GM12878 (cell line): Measurements from ENCODE around the gene IL10. TPM values are rescaled to one million over a fixed set of nuclear protein-coding genes. Genes with fewer than 3 reads are reported as not detected.

Source experiments
- ATAC-seq: fragments of 200-7000 bp; cut with Tn5 transposase; 3 replicates; pipeline ENCODE4 v1.9.1; 2020; ENCODE audit warnings: mild to moderate bottlenecking, moderate library complexity
- BruUV-seq: library from RNA; stranded (reverse); fragments of 400-500 nt; replicated peaks from 2 replicates; lab custom pipeline; 2021; lab: Mats Ljungman, UMichigan
- CTCF ChIA-PET: fragments of 300-600 bp; sonication (Branson Sonifier 250); formaldehyde crosslinking; extraction: SDS; loops from one replicate; lab custom pipeline; 2021; ENCODE audit warnings: inconsistent platforms; lab: Yijun Ruan, JAX
- POLR2A ChIA-PET: fragments of 350-600 bp; formaldehyde crosslinking; extraction: SDS; loops from one replicate; lab custom pipeline; 2021; ENCODE audit warnings: inconsistent platforms; lab: Charles Lee
- RAD21 ChIA-PET: fragments of 300-600 bp; sonication (Branson Sonifier 250); formaldehyde crosslinking; loops from one replicate; lab custom pipeline; 2023; ENCODE audit warnings: antibody characterized with exemption; ENCODE audit not compliant: unreplicated experiment; lab: Charles Lee
- SMC1A ChIA-PET: fragments of 300-600 bp; sonication (Branson Sonifier 250); formaldehyde crosslinking; loops from one replicate; lab custom pipeline; 2023; ENCODE audit not compliant: unreplicated experiment, uncharacterized antibody; lab: Charles Lee
- DNase-seq: peaks from one replicate; pipeline ENCODE4 v3.0.0-alpha.2; 2011; ENCODE audit warnings: low read depth, low spot score
- FAIRE-seq: peaks from 3 replicates; lab custom pipeline; 2011; peaks lifted over from hg19 to GRCh38; lab: Jason Lieb, UNC
- H2AFZ ChIP-seq: 2 replicates; pipeline ENCODE4 v1.6.0; 2011; ENCODE audit warnings: low read depth, low read length, control low read depth; ENCODE audit not compliant: control insufficient read depth
- H3K27ac ChIP-seq: 2 replicates; pipeline ENCODE4 v1.5.1; 2011; ENCODE audit warnings: control low read depth; ENCODE audit not compliant: control insufficient read depth, insufficient read depth
- H3K27me3 ChIP-seq, 2 experiments: replicated peaks in 1 of 2; 2 replicates each; pipeline versions ENCODE4 v1.6.0 to v1.6.1; 2011; ENCODE audit warnings: low read length in 1 of 2; ENCODE audit not compliant: control insufficient read depth in 2 of 2, insufficient read depth in 2 of 2
- H3K36me3 ChIP-seq, 2 experiments: 2 replicates each; pipeline ENCODE4 v1.5.1; 2011; ENCODE audit warnings: low read length in 1 of 2; ENCODE audit not compliant: control insufficient read depth in 2 of 2, insufficient read depth in 2 of 2
- H3K4me1 ChIP-seq: 2 replicates; pipeline ENCODE4 v1.6.1; 2011; ENCODE audit warnings: mild to moderate bottlenecking, low read length, moderate library complexity, mixed read lengths; ENCODE audit not compliant: control insufficient read depth, insufficient read depth
- H3K4me2 ChIP-seq: 2 replicates; pipeline ENCODE4 v1.6.0; 2011; ENCODE audit warnings: control low read depth; ENCODE audit not compliant: control insufficient read depth, insufficient read depth
- H3K4me3 ChIP-seq: fragments of 200-600 bp; sonication (generic); 2 replicates; pipeline ENCODE4 v1.5.1; 2016
- H3K79me2 ChIP-seq: 2 replicates; pipeline ENCODE4 v1.6.0; 2011; ENCODE audit warnings: low read length; ENCODE audit not compliant: control insufficient read depth, insufficient read depth
- H3K9ac ChIP-seq: 2 replicates; pipeline ENCODE4 v1.8.0; 2011; ENCODE audit warnings: low read length, control low read depth, mixed read lengths; ENCODE audit not compliant: control insufficient read depth, insufficient read depth
- H3K9me3 ChIP-seq: replicated peaks from 3 replicates; pipeline ENCODE4 v1.5.1; 2011; ENCODE audit warnings: mild to moderate bottlenecking, low read length; ENCODE audit not compliant: control insufficient read depth, insufficient read depth
- H4K20me1 ChIP-seq: 2 replicates; pipeline ENCODE4 v1.6.0; 2011; ENCODE audit not compliant: control insufficient read depth, insufficient read depth
- EED ChIP-seq: sonication (generic); IDR thresholded peaks from 2 replicates; pipeline ENCODE4 v1.6.1; 2016; ENCODE audit warnings: antibody characterized with exemption, low read depth
- ETV6 ChIP-seq, 2 experiments: fragments of 450-650 bp in 1 of 2; IDR thresholded peaks in 1 of 2; conservative IDR thresholded peaks in 1 of 2; 2 replicates each; pipeline ENCODE4 v1.6.1; 2014; ENCODE audit warnings: antibody characterized with exemption in 1 of 2, borderline replicate concordance in 1 of 2, low read depth in 1 of 2, mild to moderate bottlenecking in 1 of 2, moderate library complexity in 1 of 2
- FOXM1 ChIP-seq: IDR thresholded peaks from 2 replicates; pipeline ENCODE4 v1.6.1; 2012; ENCODE audit warnings: low read depth, mild to moderate bottlenecking, inconsistent platforms, low read length, moderate library complexity
- GATAD2B ChIP-seq: fragments of 450-650 bp; conservative IDR thresholded peaks from 2 replicates; pipeline ENCODE4 v1.6.1; 2017; ENCODE audit warnings: low read depth, mild to moderate bottlenecking, moderate library complexity
- IKZF1 ChIP-seq: fragments of 450-650 bp; conservative IDR thresholded peaks from 2 replicates; pipeline ENCODE4 v1.6.1; 2017; ENCODE audit warnings: antibody characterized with exemption, mild to moderate bottlenecking
- MLLT1 ChIP-seq: fragments of 450-650 bp; IDR thresholded peaks from 2 replicates; pipeline ENCODE4 v1.6.1; 2016; ENCODE audit warnings: mild to moderate bottlenecking
- PKNOX1 ChIP-seq: fragments of 450-650 bp; IDR thresholded peaks from 2 replicates; pipeline ENCODE4 v1.6.1; 2016; ENCODE audit warnings: mild to moderate bottlenecking
- POU2F2 ChIP-seq: IDR thresholded peaks from 3 replicates; pipeline ENCODE4 v1.6.1; 2011; ENCODE audit warnings: low read depth, mild to moderate bottlenecking, low read length, borderline replicate concordance
- RAD51 ChIP-seq: fragments of 450-650 bp; IDR thresholded peaks from 2 replicates; pipeline ENCODE4 v1.6.1; 2016; ENCODE audit warnings: moderate library complexity, mild to moderate bottlenecking, inconsistent platforms
- WGBS: methylation state at CpG from one replicate; pipeline ENCODE4 v1.1.6; 2016; ENCODE audit warnings: low lambda C conversion rate; ENCODE audit not compliant: insufficient replicate concordance, insufficient coverage; ENCODE audit errors: missing lambda C conversion rate; 5-methylcytosine and 5-hydroxymethylcytosine counted together
- in situ Hi-C: fragments of 300-500 bp; cut with MboI; formaldehyde crosslinking; loops from 9 replicates; pipeline ENCODE4 v1.14.3; 2018; ENCODE audit warnings: mixed read lengths
- intact Hi-C: fragments of 100-400 bp; cut with micrococcal nuclease; formaldehyde crosslinking; loops from one replicate; pipeline ENCODE4 v1.14.2; 2022; ENCODE audit not compliant: unreplicated experiment
- polyA plus RNA-seq, 11 experiments: library from polyadenylated mRNA; depleted of rRNA in 4 of 11; unstranded in 6 of 11; stranded (reverse) in 5 of 11; fragments of >200 nt; fragmentation: Nextera tagmentation in 4 of 11; fragmentation: Illumina TruSeq in 1 of 11; extraction: Ambion mirVana in 4 of 11; extraction: Trizol in 1 of 11; gene quantifications; 1 replicate in 1 of 11; 2 replicates in 10 of 11; pipeline versions ENCODE4 v1.2.1 to v1.2.3, GENCODE V29; 2011 to 2016; ENCODE audit warnings: inconsistent platforms in 2 of 11, missing spikeins in 2 of 11, low read depth in 1 of 11
- total RNA-seq, 4 experiments: library from RNA; depleted of rRNA in 3 of 4; stranded (reverse); fragments of >200 nt in 3 of 4; fragmentation: Illumina TruSeq in 1 of 4; extraction: Trizol in 1 of 4; gene quantifications; 2 replicates each; pipeline versions ENCODE4 v1.2.1 to v1.2.3, GENCODE V29; 2013 to 2021

The IL10 gene
- total and polyA plus RNA-seq, 10 of the 15 experiments (the other 5 are each of a cell fraction or from before 2014, with no cell fraction given) = 0.34 to 5.0 (median 1.1) TPM

- CTCF ChIA-PET = interaction anchor here (0.5 to 15.0 kb wide), 8 partner anchors 10 to 160 kb away, joined by 3 to 299 read pairs (median 4); no protein-coding TSS in a partner anchor
- peak; percentile 94 for TF ChIP-seq POU2F2
- no peak for TF ChIP-seq FOXM1
- TF ChIP-seq, all 136 proteins: peak for 1
- RAD21 ChIA-PET = interaction anchor here (1.2 to 13.8 kb wide), 6 partner anchors 8 to 57 kb away, joined by 3 to 363 read pairs (median 7); no protein-coding TSS in a partner anchor
- intact Hi-C loops = no loop called here
- Histone ChIP-seq H2AFZ (no peak overlapping the region), H3K36me3 (no peaks in the 10 kb centered on the region), H3K4me1 (peaks cover 36% of the 10 kb centered on the region), H3K27me3 (no peaks in the 10 kb centered on the region), H3K4me3 (no peak overlapping the region), H3K79me2 (peaks cover 34% of the 10 kb centered on the region), H4K20me1 (no peaks in the 10 kb centered on the region), H3K9ac (no peak overlapping the region), H3K27ac (no peak overlapping the region), H3K4me2 (no peak overlapping the region), H3K9me3 (no peaks in the 10 kb centered on the region)
- ATAC-seq = no peak
- SMC1A ChIA-PET = interaction anchor here (1.2 to 18.3 kb wide), 7 partner anchors 7 to 35 kb away, joined by 3 to 410 read pairs (median 161); partner anchors contain the start of genes IL10 and IL19
- POLR2A ChIA-PET = interaction anchor here (0.6 to 14.8 kb wide), 3 partner anchors 10 to 31 kb away, joined by 6 to 283 read pairs (median 7); no protein-coding TSS in a partner anchor
- BruUV-seq = no TSS peak
- in situ Hi-C loops = no loop called here
- no peak for DNase-seq
- no peak for FAIRE-seq
- 84% methylated on average over 4 of the region's 4 CpGs for WGBS
These were observed 3.9 kb upstream of the IL10 start for GRCh38 chr1:206776229-206776628.

- in situ Hi-C loops = loop anchor here (5.0 kb wide), 1 partner anchor 37 kb away; no protein-coding TSS in a partner anchor
- BruUV-seq = no TSS peak
- SMC1A ChIA-PET = interaction anchor here (0.6 to 18.3 kb wide), 8 partner anchors 5 to 55 kb away, joined by 3 to 410 read pairs (median 212); partner anchors contain the start of genes IL10 and IL19
- TF ChIP-seq MLLT1 = no peak
- TF ChIP-seq IKZF1 = peak; percentile 89
- peak; percentile 64; the same call in 1 of the 2 replicates for TF ChIP-seq EED
- no peak for TF ChIP-seq RAD51
- TF ChIP-seq PKNOX1 = no peak
- TF ChIP-seq GATAD2B = 0 out of 2 replicates have a peak, but pooled peaks have one; percentile 36
- no peak for TF ChIP-seq ETV6 (conservative IDR thresholded peaks at IDR 0.05 in 1 of 2, IDR thresholded peaks at IDR 0.05 in 1 of 2; ENCODE audit: borderline replicate concordance in 1 of 2, low read depth in 1 of 2)
These were observed 1.8 kb upstream of the IL10 start for GRCh38 chr1:206774093-206774492.

More at GRCh38 chr1:206774093-206774492, 1.8 kb upstream of the IL10 start:
- Histone ChIP-seq H3K4me2 (peak overlapping the region; percentile 95), H3K27ac (peak overlapping the region; percentile 34), H4K20me1 (no peaks in the 10 kb centered on the region), H3K9me3 (no peaks in the 10 kb centered on the region), H3K9ac (peak overlapping the region; percentile 17; the same call in 1 of the 2 replicates), H3K79me2 (peaks cover 47% of the 10 kb centered on the region), H3K36me3 (no peaks in the 10 kb centered on the region), H3K4me3 (peak overlapping the region; percentile 74; the same call in 1 of the 2 replicates), H3K4me1 (peaks cover 54% of the 10 kb centered on the region), H2AFZ (no peak overlapping the region), H3K27me3 (no peaks in the 10 kb centered on the region)
- ChIA-PET CTCF (interaction anchor here (1.4 to 15.0 kb wide), 5 partner anchors 12 to 39 kb away, joined by 3 to 299 read pairs (median 15); no protein-coding TSS in a partner anchor), RAD21 (interaction anchor here (0.7 to 13.8 kb wide), 10 partner anchors 9 to 162 kb away, joined by 3 to 363 read pairs (median 4); partner anchors contain the start of gene EIF2D), POLR2A (interaction anchor here (0.9 to 14.8 kb wide), 5 partner anchors 8 to 29 kb away, joined by 3 to 283 read pairs (median 4); no protein-coding TSS in a partner anchor)
- WGBS = 5% methylated on average over 3 of the region's 3 CpGs
- DNase-seq (no peak), FAIRE-seq (no peak), ATAC-seq (peak; percentile 14)
- intact Hi-C loops = no loop called here
